Superior temporal gyrus (tissue), 1 donor: ENCODE measurements around the gene HARBI1.

ENCODE experiments used
- DNase-seq: peaks from one replicate; pipeline ENCODE4 v3.0.0-alpha.2; 2016; ENCODE audit errors: extremely low spot score

Gene HARBI1

GRCh38 chr11:46633291-46634217, 16.5 kb upstream of the HARBI1 start:
- no peak for DNase-seq

- DNase-seq, result no peak
Measured at GRCh38 chr11:46632502-46632901, 15.5 kb upstream of the HARBI1 start.

- no peak for DNase-seq
Measured at GRCh38 chr11:46631676-46632075, 14.6 kb upstream of the HARBI1 start.

- no peak for DNase-seq
Measured at GRCh38 chr11:46630237-46630636, 13.2 kb upstream of the HARBI1 start.

GRCh38 chr11:46628961-46629360, 11.9 kb upstream of the HARBI1 start:
- no peak for DNase-seq

GRCh38 chr11:46625406-46625805, 8.4 kb upstream of the HARBI1 start:
- no peak for DNase-seq

GRCh38 chr11:46618837-46619236, 1.8 kb upstream of the HARBI1 start:
- no peak for DNase-seq

- DNase-seq, result no peak
Measured at GRCh38 chr11:46617972-46618314, 916 bp upstream of the HARBI1 start.

GRCh38 chr11:46616551-46617133, 385 bp downstream of the HARBI1 start:
- DNase-seq, result no peak

- no peak for DNase-seq
Measured at GRCh38 chr11:46615756-46616155, 1.3 kb downstream of the HARBI1 start.

GRCh38 chr11:46612326-46612725, 4.7 kb downstream of the HARBI1 start:
- peak; percentile 84 for DNase-seq

GRCh38 chr11:46611526-46612304, 5.3 kb downstream of the HARBI1 start:
- peak; percentile 57 for DNase-seq

- DNase-seq, result no peak
Measured at GRCh38 chr11:46609386-46609785, 7.6 kb downstream of the HARBI1 start.

- DNase-seq, result no peak
Measured at GRCh38 chr11:46607516-46607915, 9.5 kb downstream of the HARBI1 start.

GRCh38 chr11:46604796-46605195, 12.2 kb downstream of the HARBI1 start:
- DNase-seq, result peak; percentile 31

- DNase-seq, result no peak
Measured at GRCh38 chr11:46603704-46604308, 13.2 kb downstream of the HARBI1 start.

GRCh38 chr11:46601129-46601528, 15.9 kb downstream of the HARBI1 start:
- DNase-seq, result peak; percentile 68

- peak; percentile 43 for DNase-seq
Measured at GRCh38 chr11:46600194-46600960, 16.6 kb downstream of the HARBI1 start.

GRCh38 chr11:46599340-46600193, 17.5 kb downstream of the HARBI1 start:
- peak; percentile 58 for DNase-seq

GRCh38 chr11:46597609-46598219, 19.3 kb downstream of the HARBI1 start:
- no peak for DNase-seq
